Activated CD8-positive, alpha-beta memory T cell treated with anti-CD3 and anti-CD28 coated beads for 36 hours (primary cell): ENCODE results near the gene CELF6. TPM values are rescaled to one million over a fixed set of nuclear protein-coding genes. Genes with fewer than 3 reads are reported as not detected.
"Not testable (repeated sequence)": the region's sequence is repeated elsewhere in the genome, so short reads cannot be mapped to it uniquely, and the experiment has no call there.

Source experiments
- CTCF ChIA-PET: fragments of 350-600 bp; sonication (Branson Sonifier 250); formaldehyde crosslinking; loops from one replicate; lab custom pipeline; 2021; ENCODE audit warnings: antibody characterized with exemption; lab: Charles Lee
- POLR2A ChIA-PET: fragments of 350-600 bp; sonication (Branson Sonifier 250); formaldehyde crosslinking; loops from one replicate; lab custom pipeline; 2021; ENCODE audit warnings: antibody characterized with exemption; lab: Charles Lee
- total RNA-seq, 2 experiments: library from RNA; stranded (reverse); gene quantifications; one replicate each; pipeline ENCODE4 v1.2.3, GENCODE V29; 2021

CELF6 gene
- total RNA-seq, 2 experiments from 2014 or later: 0.23 to 0.42 TPM

GRCh38 chr15:72278737-72279136 is 41.2 kb downstream of the CELF6 start:
- CTCF ChIA-PET: no interaction called here
- POLR2A ChIA-PET: no interaction called here

- ChIA-PET CTCF (no interaction called here), POLR2A (no interaction called here)
Measured at GRCh38 chr15:72276326-72276700, 43.6 kb downstream of the CELF6 start.

- CTCF ChIA-PET, POLR2A ChIA-PET: not testable (repeated sequence)
Measured at GRCh38 chr15:72275635-72276325, 44.2 kb downstream of the CELF6 start.

- ChIA-PET POLR2A (interaction anchor here (1.2 to 1.8 kb wide), 4 partner anchors 41 to 103 kb away, joined by 3 to 6 read pairs (median 4); partner anchors contain the start of genes HEXA and PKM), CTCF (interaction anchor here (0.7 to 2.1 kb wide), 7 partner anchors 9 to 411 kb away, joined by 3 to 14 read pairs (median 3); no protein-coding TSS in a partner anchor)
Measured at GRCh38 chr15:72272997-72273352, 47.0 kb downstream of the CELF6 start.

- ChIA-PET POLR2A (interaction anchor here (0.8 to 1.8 kb wide), 3 partner anchors 41 to 44 kb away, joined by 3 to 6 read pairs (median 4); partner anchors contain the start of gene PKM), CTCF (interaction anchor here (0.7 to 2.1 kb wide), 5 partner anchors 13 to 117 kb away, joined by 3 to 14 read pairs (median 4); no protein-coding TSS in a partner anchor)
Measured at GRCh38 chr15:72272213-72272996, 47.6 kb downstream of the CELF6 start, which contains the start of gene PARP6. PARP6 (minus strand) TSS chr15:72272554; CDS start chr15:72267477, 5,077 bp downstream.

- CTCF ChIA-PET: interaction anchor here (1.5 kb wide), 1 partner anchor 45 kb away, joined by 6 read pairs; no protein-coding TSS in a partner anchor
- POLR2A ChIA-PET: interaction anchor here (0.8 kb wide), 1 partner anchor 40 kb away, joined by 3 read pairs; no protein-coding TSS in a partner anchor
Measured at GRCh38 chr15:72271895-72272212, 48.1 kb downstream of the CELF6 start.

- POLR2A ChIA-PET: interaction anchor here (0.8 kb wide), 1 partner anchor 39 kb away, joined by 3 read pairs; no protein-coding TSS in a partner anchor
Measured at GRCh38 chr15:72271221-72271620, 48.7 kb downstream of the CELF6 start.

GRCh38 chr15:72269739-72270138 is 50.2 kb downstream of the CELF6 start:
- ChIA-PET POLR2A (interaction anchor here (0.6 to 0.8 kb wide), 2 partner anchors 8 to 42 kb away, joined by 4 to 7 read pairs; no protein-coding TSS in a partner anchor), CTCF (no interaction called here)

More at GRCh38 chr15:72271221-72271620, 48.7 kb downstream of the CELF6 start:
- CTCF ChIA-PET: interaction anchor here (1.5 kb wide), 1 partner anchor 45 kb away, joined by 6 read pairs; no protein-coding TSS in a partner anchor

- ChIA-PET POLR2A (interaction anchor here (2.5 kb wide), 1 partner anchor 34 kb away, joined by 14 read pairs; the partner anchor contains the start of gene PKM), CTCF (no interaction called here)
Measured at GRCh38 chr15:72265031-72265430, 54.9 kb downstream of the CELF6 start.

- CTCF ChIA-PET: no interaction called here
- POLR2A ChIA-PET: no interaction called here
Measured at GRCh38 chr15:72252663-72253299, 67.2 kb downstream of the CELF6 start.

- ChIA-PET POLR2A (no interaction called here), CTCF (no interaction called here)
Measured at GRCh38 chr15:72249142-72249810, 70.7 kb downstream of the CELF6 start.

- ChIA-PET CTCF (interaction anchor here (0.6 kb wide), 1 partner anchor 20 kb away, joined by 3 read pairs; no protein-coding TSS in a partner anchor), POLR2A (no interaction called here)
Measured at GRCh38 chr15:72248514-72248913, 71.4 kb downstream of the CELF6 start.

GRCh38 chr15:72242775-72243370 is 77.1 kb downstream of the CELF6 start:
- ChIA-PET CTCF (interaction anchor here (0.6 kb wide), 1 partner anchor 306 kb away, joined by 3 read pairs; no protein-coding TSS in a partner anchor), POLR2A (no interaction called here)

- POLR2A ChIA-PET: interaction anchor here (0.6 to 1.6 kb wide), 3 partner anchors 8 to 24 kb away, joined by 3 to 5 read pairs (median 3); partner anchors contain the start of gene PKM
- CTCF ChIA-PET: interaction anchor here (0.7 to 2.0 kb wide), 5 partner anchors 10 to 48 kb away, joined by 3 to 8 read pairs (median 3); partner anchors contain the start of gene PKM
Measured at GRCh38 chr15:72239652-72240051, 80.3 kb downstream of the CELF6 start.

GRCh38 chr15:72238586-72238985 is 81.4 kb downstream of the CELF6 start:
- ChIA-PET CTCF (interaction anchor here (1.6 to 2.0 kb wide), 2 partner anchors 9 to 12 kb away, joined by 6 to 8 read pairs; partner anchors contain the start of gene PKM), POLR2A (interaction anchor here (1.6 to 3.4 kb wide), 2 partner anchors 8 to 11 kb away, joined by 5 to 50 read pairs; partner anchors contain the start of gene PKM)

- POLR2A ChIA-PET: interaction anchor here (3.4 kb wide), 1 partner anchor 10 kb away, joined by 50 read pairs; no protein-coding TSS in a partner anchor
- CTCF ChIA-PET: interaction anchor here (1.0 to 3.0 kb wide), 3 partner anchors 11 to 49 kb away, joined by 3 to 16 read pairs (median 3); no protein-coding TSS in a partner anchor
Measured at GRCh38 chr15:72237853-72238224, 82.1 kb downstream of the CELF6 start.
